ENCODE data around the gene DBP. TPM values are rescaled to one million over a fixed set of nuclear protein-coding genes. Genes with fewer than 3 reads are reported as not detected.
"Not testable (repeated sequence)": the region's sequence is repeated elsewhere in the genome, so short reads cannot be mapped to it uniquely, and the experiment has no call there.

DBP gene
- total RNA-seq (17.2 and 23.6 TPM in 2 replicates), polyA plus RNA-seq (3.2 and 4.8 TPM in 2 replicates), polyA minus RNA-seq (ENCODE audit: low replicate concordance) (1.6 and 6.7 TPM in 2 replicates)
- 6.0 and 11.1 TPM in 2 replicates for polyA plus RNA-seq (2012)

DNA sequence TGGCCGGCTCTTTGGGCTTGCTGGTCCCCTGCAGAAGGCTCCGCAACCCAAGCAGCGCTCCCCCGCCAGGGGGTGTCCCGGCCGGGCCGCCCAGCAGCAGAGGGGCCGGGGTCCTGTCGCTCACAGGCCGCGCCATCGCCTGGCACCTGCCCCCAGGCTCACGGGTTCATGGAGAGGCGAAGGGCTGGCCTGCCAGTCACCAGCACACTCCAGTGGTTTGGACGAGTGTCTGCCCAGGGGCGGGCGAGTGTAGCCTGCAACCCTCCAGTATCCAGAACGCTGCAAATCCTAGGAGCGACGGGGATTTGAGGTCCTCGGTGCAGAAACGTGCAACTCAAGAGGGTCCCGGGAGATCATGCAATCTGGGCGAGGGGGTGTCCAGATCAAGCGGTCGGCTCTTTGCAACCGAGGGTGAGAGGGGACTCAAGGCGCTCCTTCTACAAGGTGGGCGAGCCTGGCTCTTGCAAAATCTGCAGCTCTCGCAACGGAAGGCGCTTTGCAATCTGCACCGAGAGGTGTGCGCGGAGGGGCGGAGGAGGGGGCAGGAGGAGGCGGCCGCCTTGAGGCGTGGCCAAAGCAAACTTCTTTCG, at the start of gene DBP:
TSS of gene DBP (minus strand) at position 521 of the 590 bp plus-strand sequence. CDS start at position 136, 385 bp downstream.
- H3K4me1 ChIP-seq (ENCODE audit: control insufficient read depth, extremely low read depth, insufficient read depth, low read length): peaks cover 37% of the 10 kb centered on the region
- peak within 1 kb of the TSS; percentile 83 for H3K4me2 ChIP-seq (ENCODE audit: extremely low read depth, insufficient read depth, low read length)
- TF ChIP-seq EZH2 (IDR thresholded peaks at IDR 0.05; ENCODE audit: low read length, missing control alignments) (no peak), CTCF (conservative IDR thresholded peaks at IDR 0.05 in 1 of 2, IDR thresholded peaks at IDR 0.05 in 1 of 2; ENCODE audit: low read depth in 1 of 2, low read length in 2 of 2) (peak in 1 of 2 donors; percentile 5)
- no peak for DNase-seq (ENCODE audit: low read depth in 2 of 2)
- no peaks in the 10 kb centered on the region for H3K9me3 ChIP-seq (ENCODE audit: control insufficient read depth, insufficient read depth, low read depth, low read length)
- H3K79me2 ChIP-seq (ENCODE audit: control insufficient read depth, insufficient read depth, low read length): no peaks in the 10 kb centered on the region
- peak within 1 kb of the TSS; percentile 50 for H2AFZ ChIP-seq (ENCODE audit: low read length)
- H3K27ac ChIP-seq (ENCODE audit: insufficient read depth, low read length): peak within 1 kb of the TSS; percentile 90
- H3K9ac ChIP-seq (ENCODE audit: insufficient read depth, low read length): peak within 1 kb of the TSS; percentile 72
- H4K20me1 ChIP-seq (ENCODE audit: control insufficient read depth, extremely low read depth, insufficient read depth, low read length): no peaks in the 10 kb centered on the region
- H3K27me3 ChIP-seq (ENCODE audit: control insufficient read depth, insufficient read depth, low read length): no peaks in the 10 kb centered on the region
- H3K36me3 ChIP-seq (ENCODE audit: control insufficient read depth, insufficient read depth, low read length): no peaks in the 10 kb centered on the region
- peak within 1 kb of the TSS; percentile 53 to 81 (median 67) for H3K4me3 ChIP-seq (replicated peaks in 1 of 4; ENCODE audit: control extremely low read depth in 1 of 4, insufficient read depth in 1 of 4, low read depth in 3 of 4, low read length in 4 of 4)

DNA sequence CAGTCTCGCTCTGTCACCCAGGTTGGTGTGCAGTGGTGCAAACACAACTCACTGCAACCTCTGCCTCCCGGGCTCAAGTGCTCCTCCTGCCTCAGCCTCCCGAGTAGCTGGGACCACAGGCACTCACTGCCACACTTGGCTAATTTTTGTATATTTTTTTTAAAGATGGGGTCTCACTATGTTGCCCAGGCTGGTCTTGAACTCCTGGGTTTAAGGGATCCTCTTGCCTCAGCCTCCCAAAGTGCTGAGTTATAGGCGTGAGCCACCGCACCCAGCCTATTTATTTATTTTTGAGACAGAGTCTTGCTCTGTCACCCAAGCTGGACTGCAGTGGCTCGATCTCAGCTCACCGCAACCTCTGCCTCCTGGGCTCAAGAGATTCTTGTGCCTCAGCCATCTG, 49.5 kb upstream of the DBP start:
- not testable (repeated sequence) for DNase-seq (ENCODE audit: low read depth in 2 of 2); H3K9ac ChIP-seq (ENCODE audit: insufficient read depth, low read length); H3K36me3 ChIP-seq (ENCODE audit: control insufficient read depth, insufficient read depth, low read length); H3K4me1 ChIP-seq (ENCODE audit: control insufficient read depth, extremely low read depth, insufficient read depth, low read length); H3K4me3 ChIP-seq (replicated peaks in 1 of 4; ENCODE audit: control extremely low read depth in 1 of 4, insufficient read depth in 1 of 4, low read depth in 3 of 4, low read length in 4 of 4); H2AFZ ChIP-seq (ENCODE audit: low read length); H3K27ac ChIP-seq (ENCODE audit: insufficient read depth, low read length); H3K9me3 ChIP-seq (ENCODE audit: control insufficient read depth, insufficient read depth, low read depth, low read length); H3K79me2 ChIP-seq (ENCODE audit: control insufficient read depth, insufficient read depth, low read length); H4K20me1 ChIP-seq (ENCODE audit: control insufficient read depth, extremely low read depth, insufficient read depth, low read length); H3K27me3 ChIP-seq (ENCODE audit: control insufficient read depth, insufficient read depth, low read length); H3K4me2 ChIP-seq (ENCODE audit: extremely low read depth, insufficient read depth, low read length)

DNA sequence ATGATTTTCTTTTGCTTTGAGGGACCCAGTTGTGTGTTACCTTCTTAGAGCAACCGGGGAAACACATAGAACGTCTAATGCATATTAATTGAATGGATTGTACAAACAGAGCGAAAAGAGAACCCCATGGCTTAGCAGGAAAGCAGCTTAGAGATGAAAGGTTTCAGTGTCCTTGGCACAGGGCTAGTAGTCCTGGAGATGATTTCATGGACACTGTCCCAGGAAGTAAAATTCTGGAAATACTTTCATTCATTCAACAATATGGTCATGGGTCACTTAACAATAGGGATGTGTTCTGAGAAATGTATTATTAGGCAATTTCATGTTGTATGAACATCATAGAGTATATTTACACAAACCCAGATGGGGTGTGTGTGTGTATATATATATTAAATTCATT, 48.9 kb upstream of the DBP start:
- Histone ChIP-seq H3K4me1 (ENCODE audit: control insufficient read depth, extremely low read depth, insufficient read depth, low read length) (no peaks in the 10 kb centered on the region), H3K36me3 (ENCODE audit: control insufficient read depth, insufficient read depth, low read length) (no peaks in the 10 kb centered on the region), H2AFZ (ENCODE audit: low read length) (no peak overlapping the region), H3K9ac (ENCODE audit: insufficient read depth, low read length) (no peak overlapping the region), H3K4me3 (replicated peaks in 1 of 4; ENCODE audit: control extremely low read depth in 1 of 4, insufficient read depth in 1 of 4, low read depth in 3 of 4, low read length in 4 of 4) (no peak overlapping the region), H3K79me2 (ENCODE audit: control insufficient read depth, insufficient read depth, low read length) (no peaks in the 10 kb centered on the region), H4K20me1 (ENCODE audit: control insufficient read depth, extremely low read depth, insufficient read depth, low read length) (no peaks in the 10 kb centered on the region), H3K4me2 (ENCODE audit: extremely low read depth, insufficient read depth, low read length) (no peak overlapping the region), H3K9me3 (ENCODE audit: control insufficient read depth, insufficient read depth, low read depth, low read length) (no peaks in the 10 kb centered on the region), H3K27ac (ENCODE audit: insufficient read depth, low read length) (no peak overlapping the region), H3K27me3 (ENCODE audit: control insufficient read depth, insufficient read depth, low read length) (no peaks in the 10 kb centered on the region)
- no peak for DNase-seq (ENCODE audit: low read depth in 2 of 2)
- TF ChIP-seq CTCF (conservative IDR thresholded peaks at IDR 0.05 in 1 of 2, IDR thresholded peaks at IDR 0.05 in 1 of 2; ENCODE audit: low read depth in 1 of 2, low read length in 2 of 2): no peak
- TF ChIP-seq EZH2 (IDR thresholded peaks at IDR 0.05; ENCODE audit: low read length, missing control alignments): no peak
